ENCODE results near the gene ETS1. TPM values are rescaled to one million over a fixed set of nuclear protein-coding genes. Genes with fewer than 3 reads are reported as not detected.

Gene ETS1
- total RNA-seq, 1 experiment from 2014 or later = 29.9 TPM

DNA sequence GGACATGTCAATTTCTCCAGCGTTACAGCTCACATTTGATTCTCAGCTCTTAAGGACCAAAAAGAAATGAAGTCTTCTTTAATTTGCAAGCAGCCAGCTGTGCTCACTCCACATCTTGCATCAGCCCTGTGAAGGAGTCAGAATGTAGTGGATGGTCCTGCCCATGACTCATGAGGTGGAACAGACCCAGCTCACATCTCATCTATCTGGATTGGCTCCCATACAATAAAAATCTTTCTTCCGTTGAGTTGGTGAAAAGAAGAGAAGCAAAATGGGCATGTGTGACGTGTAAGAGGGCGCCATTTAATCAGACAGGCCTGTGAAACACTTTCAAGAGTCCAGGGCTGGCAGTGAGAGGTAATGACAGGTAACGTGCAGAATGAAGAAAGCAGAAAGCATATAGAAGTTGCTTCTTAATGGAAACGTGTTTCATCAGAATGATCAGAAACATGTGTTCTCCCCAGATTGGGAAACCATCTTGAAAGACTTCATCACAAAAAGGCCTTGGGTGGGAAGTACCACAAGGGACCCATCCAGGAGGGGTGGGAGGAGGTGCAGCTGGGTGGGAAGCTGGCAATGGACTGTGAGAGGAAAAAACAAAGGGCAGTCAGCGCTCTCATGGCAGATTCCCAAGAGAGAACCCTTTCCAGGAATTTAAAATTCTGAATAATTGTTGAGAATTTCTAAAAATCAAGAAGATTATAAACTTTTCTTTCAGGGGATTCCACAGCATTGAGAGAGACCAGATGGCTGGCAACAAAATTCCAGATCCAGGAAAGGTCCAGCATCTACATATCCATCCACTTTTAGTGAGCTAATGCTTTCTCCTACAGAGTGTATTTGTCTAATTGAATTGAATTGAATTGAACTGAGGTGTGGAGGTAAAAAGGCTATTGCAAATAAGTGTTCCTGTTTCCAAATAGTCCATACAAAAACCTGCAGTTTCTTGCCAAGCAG, 57.0 kb downstream of the ETS1 start:
- Histone ChIP-seq H3K4me1 (ENCODE audit: insufficient read depth, low read length) (peaks cover 9% of the 10 kb centered on the region), H2BK15ac (ENCODE audit: low read depth, low read length) (no peak overlapping the region), H2BK20ac (ENCODE audit: low read depth, low read length, poor library complexity, severe bottlenecking) (no peak overlapping the region), H3K23ac (ENCODE audit: insufficient read length, low read depth, low read length) (no peak overlapping the region), H3T11ph (ENCODE audit: low read length) (no peak overlapping the region), H3K79me1 (ENCODE audit: insufficient read depth, low read depth, low read length, poor library complexity, severe bottlenecking) (no peaks in the 10 kb centered on the region), H3K4ac (ENCODE audit: low read depth, low read length) (no peak overlapping the region), H3K14ac (ENCODE audit: insufficient read depth, low read length) (no peak overlapping the region), H3K79me2 (ENCODE audit: insufficient read depth, low read length) (no peaks in the 10 kb centered on the region), H3K27ac (ENCODE audit: insufficient read length, low read depth, low read length) (no peak overlapping the region), H3K27me3 (ENCODE audit: insufficient read depth, low read length) (no peaks in the 10 kb centered on the region), H2BK120ac (ENCODE audit: low read depth, low read length, poor library complexity, severe bottlenecking) (no peak overlapping the region), H4K8ac (replicated peaks; ENCODE audit: insufficient read length, low read depth, low read length) (no peak overlapping the region), H4K5ac (ENCODE audit: insufficient read length, low read depth, low read length) (no peak overlapping the region), H2BK5ac (ENCODE audit: insufficient read length, low read length) (no peak overlapping the region), H2AK5ac (ENCODE audit: insufficient read length, low read length) (no peak overlapping the region), H2AFZ (ENCODE audit: low read length) (no peak overlapping the region), H4K20me1 (ENCODE audit: control insufficient read depth, insufficient read depth, insufficient read length) (no peaks in the 10 kb centered on the region), H3K56ac (ENCODE audit: insufficient read length, low read depth, low read length) (no peak overlapping the region), H2BK12ac (ENCODE audit: insufficient read length, low read depth, low read length) (no peak overlapping the region), H3K18ac (ENCODE audit: insufficient read length, low read depth, low read length) (no peak overlapping the region), H3K4me2 (ENCODE audit: insufficient read depth, insufficient read length, low read length) (no peak overlapping the region), H3K9ac (ENCODE audit: extremely low read depth, insufficient read length, low read length) (no peak overlapping the region), H4K91ac (ENCODE audit: insufficient read length, low read depth, low read length) (no peak overlapping the region), H3K9me3 (ENCODE audit: control insufficient read depth, low read depth, low read length) (no peaks in the 10 kb centered on the region), H3K23me2 (ENCODE audit: insufficient read length, low read depth, low read length, poor library complexity, severe bottlenecking) (peaks cover 5% of the 10 kb centered on the region)
- TF ChIP-seq, protein P1, sequence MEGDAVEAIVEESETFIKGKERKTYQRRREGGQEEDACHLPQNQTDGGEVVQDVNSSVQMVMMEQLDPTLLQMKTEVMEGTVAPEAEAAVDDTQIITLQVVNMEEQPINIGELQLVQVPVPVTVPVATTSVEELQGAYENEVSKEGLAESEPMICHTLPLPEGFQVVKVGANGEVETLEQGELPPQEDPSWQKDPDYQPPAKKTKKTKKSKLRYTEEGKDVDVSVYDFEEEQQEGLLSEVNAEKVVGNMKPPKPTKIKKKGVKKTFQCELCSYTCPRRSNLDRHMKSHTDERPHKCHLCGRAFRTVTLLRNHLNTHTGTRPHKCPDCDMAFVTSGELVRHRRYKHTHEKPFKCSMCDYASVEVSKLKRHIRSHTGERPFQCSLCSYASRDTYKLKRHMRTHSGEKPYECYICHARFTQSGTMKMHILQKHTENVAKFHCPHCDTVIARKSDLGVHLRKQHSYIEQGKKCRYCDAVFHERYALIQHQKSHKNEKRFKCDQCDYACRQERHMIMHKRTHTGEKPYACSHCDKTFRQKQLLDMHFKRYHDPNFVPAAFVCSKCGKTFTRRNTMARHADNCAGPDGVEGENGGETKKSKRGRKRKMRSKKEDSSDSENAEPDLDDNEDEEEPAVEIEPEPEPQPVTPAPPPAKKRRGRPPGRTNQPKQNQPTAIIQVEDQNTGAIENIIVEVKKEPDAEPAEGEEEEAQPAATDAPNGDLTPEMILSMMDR (conservative IDR thresholded peaks at IDR 0.05) = no peak
- no peak overlapping the region for H3K27ac Mint-ChIP-seq
- no peak for DNase-seq
- H3K36me3 Mint-ChIP-seq (ENCODE audit: insufficient read depth in 1 of 3, low read depth in 3 of 3) = peaks cover 2 to 11% (median 7%) of the 10 kb centered on the region in 3 experiments; a peak in 6 of 7 replicates
- no CpG with 5 or more reads among the region's 7 CpGs for WGBS (ENCODE audit: extremely low coverage, insufficient read length, low lambda C conversion rate)
- H3K27me3 Mint-ChIP-seq (ENCODE audit: low read depth) = peaks cover 74% of the 10 kb centered on the region
- H3K9me3 Mint-ChIP-seq = peaks cover 0 to 3% of the 10 kb centered on the region in 2 experiments; a peak in 1 of 5 replicates
- H3K4me3 Mint-ChIP-seq = no peak overlapping the region
- H3K4me1 Mint-ChIP-seq = peaks cover 46 to 59% of the 10 kb centered on the region in 2 experiments

All from H9 (cell line).